Activated T-helper 17 cell treated with anti-CD3 and anti-CD28 coated beads, Interleukin-2, amount 50 U/mL, for 72 hours (primary cell): Measurements from ENCODE around the gene PLA2R1. TPM values are rescaled to one million over a fixed set of nuclear protein-coding genes. Genes with fewer than 3 reads are reported as not detected.

Source experiments
- ATAC-seq: fragments of 150-1000 bp; cut with Tn5 transposase; replicated peaks from 2 replicates; pipeline ENCODE4 v1.10.0; 2021; ENCODE audit warnings: mild to moderate bottlenecking, moderate library complexity
- H3K27ac Mint-ChIP-seq: one replicate; pipeline ENCODE4 v1.8.0; 2022; ENCODE audit warnings: mixed read lengths
- H3K27me3 Mint-ChIP-seq: one replicate; pipeline ENCODE4 v1.8.0; 2022; ENCODE audit warnings: mixed read lengths
- H3K36me3 Mint-ChIP-seq: one replicate; pipeline ENCODE4 v1.8.0; 2022; ENCODE audit warnings: low read depth, mild to moderate bottlenecking, mixed read lengths
- H3K4me1 Mint-ChIP-seq: one replicate; pipeline ENCODE4 v1.8.0; 2022; ENCODE audit warnings: mixed read lengths
- H3K4me3 Mint-ChIP-seq: one replicate; pipeline ENCODE4 v1.8.0; 2022; ENCODE audit warnings: mild to moderate bottlenecking, mixed read lengths
- H3K9me3 Mint-ChIP-seq: one replicate; pipeline ENCODE4 v1.8.0; 2022; ENCODE audit warnings: mixed read lengths
- total RNA-seq, 2 donors: library from RNA; stranded (reverse); gene quantifications; one replicate each; pipeline ENCODE4 v1.2.3, GENCODE V29; 2022

The PLA2R1 gene
- total RNA-seq, 2 donors from 2014 or later = 0.02 TPM; not detected in 1

- Mint-ChIP-seq H3K4me3 (peak overlapping the region; percentile 34), H3K27ac (peak overlapping the region; percentile 64), H3K27me3 (no peaks in the 10 kb centered on the region), H3K36me3 (peaks cover 85% of the 10 kb centered on the region), H3K4me1 (peaks cover 50% of the 10 kb centered on the region), H3K9me3 (peaks cover 3% of the 10 kb centered on the region)
- peak; percentile 71 for ATAC-seq
Observed at GRCh38 chr2:159890551-159891266, 171.7 kb downstream of the PLA2R1 start.

GRCh38 chr2:159882130-159882745 is 180.2 kb downstream of the PLA2R1 start:
- Mint-ChIP-seq H3K36me3 (peaks cover 97% of the 10 kb centered on the region), H3K27ac (no peak overlapping the region), H3K27me3 (no peaks in the 10 kb centered on the region), H3K9me3 (no peaks in the 10 kb centered on the region), H3K4me3 (no peak overlapping the region), H3K4me1 (peaks cover 26% of the 10 kb centered on the region)
- no peak for ATAC-seq

Other genes with a start within 250 kb of the PLA2R1 start
- gene LY75, start 157.9 kb downstream of the PLA2R1 start, total RNA-seq = 10 to 100 TPM; 31.3 to 32.2 TPM
- not detected for gene ITGB6, start 137.7 kb upstream of the PLA2R1 start, total RNA-seq